ENCODE measurements around the gene ARMC7.
"Not testable (repeated sequence)": the region's sequence is repeated elsewhere in the genome, so short reads cannot be mapped to it uniquely, and the experiment has no call there.

The ARMC7 gene

GRCh38 chr17:75154195-75155106, 44.7 kb downstream of the ARMC7 start, which contains the start of gene JPT1:
Gene JPT1 (minus strand): TSS chr17:75154512. CDS start chr17:75154397, 115 bp downstream.
- peak; percentile 94 for DNase-seq (ENCODE audit: low read depth)

- DNase-seq (ENCODE audit: low read depth) = no peak
Measured at GRCh38 chr17:75155191-75155601, 45.4 kb downstream of the ARMC7 start.

DNA sequence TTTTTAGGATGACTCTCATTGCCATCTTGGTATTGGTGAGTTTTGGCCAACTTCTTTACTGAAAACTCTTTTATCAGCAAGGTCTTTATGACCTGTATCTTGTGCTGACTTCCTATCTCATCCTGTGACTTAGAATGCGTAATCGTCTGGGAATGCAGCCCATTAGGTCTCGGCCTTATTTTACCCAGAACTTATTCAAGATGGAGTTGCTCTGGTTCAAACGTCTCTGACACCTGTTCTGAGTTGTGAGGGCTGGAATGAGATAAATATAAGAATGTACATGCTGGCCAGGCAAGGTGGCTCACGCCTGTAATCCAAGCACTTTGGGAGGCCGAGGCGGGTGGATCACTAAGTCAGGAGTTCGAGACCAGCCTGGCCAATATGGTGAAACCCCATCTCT, 48.7 kb downstream of the ARMC7 start:
- DNase-seq (ENCODE audit: low read depth) = not testable (repeated sequence)

DNA sequence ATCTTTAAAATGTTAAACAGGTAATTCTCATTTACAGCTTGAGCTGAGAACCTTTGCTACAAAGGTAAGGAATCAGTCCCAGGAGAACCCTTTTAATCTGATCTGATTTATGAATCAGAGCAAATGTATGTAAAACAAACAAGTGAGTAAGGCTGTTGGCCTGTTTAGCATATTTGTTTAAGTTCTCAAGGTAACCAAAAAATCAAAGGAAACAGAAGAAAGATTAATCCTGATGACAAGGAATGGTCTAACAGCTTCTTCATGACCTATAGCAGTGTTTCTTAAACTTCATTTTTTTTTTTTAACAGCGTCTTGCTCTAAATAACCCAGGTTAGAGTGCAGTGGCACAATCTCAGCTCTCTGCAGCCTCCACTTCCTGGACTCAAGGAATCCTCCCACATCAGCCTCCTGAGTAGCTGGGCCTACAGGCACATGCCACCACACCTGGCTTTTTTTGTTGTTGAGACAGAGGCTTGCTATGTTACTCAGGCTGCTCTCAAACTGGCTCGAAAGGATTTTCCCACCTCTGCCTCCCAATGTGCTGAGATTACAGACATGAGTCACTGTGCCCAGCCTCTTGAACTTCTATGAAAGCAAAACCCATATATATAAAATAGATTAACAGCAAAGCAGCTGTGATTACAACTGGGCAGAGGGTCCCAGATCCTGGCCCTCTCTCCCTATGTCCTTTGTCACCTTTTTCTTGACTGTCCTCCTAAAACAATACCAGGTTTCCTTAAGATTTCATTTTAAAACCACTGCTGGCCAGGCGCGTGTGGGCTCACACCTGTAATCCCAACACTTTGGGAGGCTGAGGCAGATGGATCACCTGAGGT, 49.6 kb downstream of the ARMC7 start:
- no peak for DNase-seq (ENCODE audit: low read depth)

DNA sequence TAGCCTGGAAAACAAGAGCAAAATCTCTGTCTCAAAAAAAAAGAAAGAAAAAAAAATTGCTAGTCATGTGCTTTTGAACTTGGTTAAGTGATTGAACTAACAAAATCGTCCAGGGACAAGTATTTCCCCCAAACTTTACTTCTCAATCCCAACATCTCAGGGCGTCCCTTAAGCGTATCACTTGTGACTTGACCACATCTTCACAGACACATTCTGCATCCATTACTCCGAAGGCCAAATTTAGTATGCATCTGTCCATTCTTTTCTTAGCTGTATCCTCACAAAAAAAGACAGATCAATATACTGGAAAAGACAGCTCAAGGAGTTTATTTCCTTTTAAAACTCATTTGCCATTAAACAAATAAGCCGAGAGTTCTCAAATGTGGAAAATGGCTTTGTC, 50.4 kb downstream of the ARMC7 start:
- DNase-seq (ENCODE audit: low read depth) = no peak

DNA sequence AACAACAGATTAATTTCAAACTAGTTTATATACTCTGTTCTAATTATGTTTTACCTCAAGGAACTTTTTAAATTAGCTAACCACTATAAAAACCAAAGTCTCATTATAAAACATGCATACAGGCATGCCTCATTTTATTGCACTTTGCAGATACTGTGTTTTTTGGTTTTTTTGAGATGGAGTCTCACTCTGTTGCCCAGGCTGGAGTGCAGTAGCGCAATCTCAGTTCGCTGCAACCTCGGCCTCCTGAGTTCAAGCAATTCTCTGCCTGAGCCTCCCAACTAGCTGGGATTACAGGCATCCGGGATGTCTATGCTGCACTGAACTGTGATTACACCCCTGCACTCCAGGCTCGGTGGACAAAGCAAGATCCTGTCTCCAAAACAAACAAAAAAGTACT, 53.3 kb downstream of the ARMC7 start:
- no peak for DNase-seq (ENCODE audit: low read depth)

GRCh38 chr17:75164606-75165005, 54.8 kb downstream of the ARMC7 start:
- DNase-seq (ENCODE audit: low read depth) = not testable (repeated sequence)

GRCh38 chr17:75168998-75169397, 59.2 kb downstream of the ARMC7 start:
- DNase-seq (ENCODE audit: low read depth) = no peak

GRCh38 chr17:75173526-75173925, 63.8 kb downstream of the ARMC7 start:
- no peak for DNase-seq (ENCODE audit: low read depth)

- DNase-seq (ENCODE audit: low read depth) = no peak
Measured at GRCh38 chr17:75174996-75175395, 65.2 kb downstream of the ARMC7 start.

DNA sequence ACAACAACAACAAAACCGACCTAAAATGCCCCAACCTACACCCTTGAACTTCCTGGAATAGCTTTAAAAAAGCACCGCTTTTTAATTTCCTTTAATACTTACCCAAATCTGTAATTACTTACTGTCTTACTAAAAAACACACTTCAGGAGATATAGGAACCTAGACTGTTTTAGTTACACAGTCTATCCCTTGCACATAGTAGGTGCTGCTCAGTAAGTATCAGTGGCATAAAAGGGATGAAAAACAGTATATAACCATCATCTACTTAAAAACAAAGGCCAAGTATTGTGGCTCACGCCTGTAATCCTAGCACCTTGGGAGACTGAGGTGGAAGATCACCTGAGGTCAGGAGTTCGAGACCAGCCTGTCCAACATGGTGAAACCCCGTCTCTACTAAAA, 66.9 kb downstream of the ARMC7 start:
- no peak for DNase-seq (ENCODE audit: low read depth)

DNA sequence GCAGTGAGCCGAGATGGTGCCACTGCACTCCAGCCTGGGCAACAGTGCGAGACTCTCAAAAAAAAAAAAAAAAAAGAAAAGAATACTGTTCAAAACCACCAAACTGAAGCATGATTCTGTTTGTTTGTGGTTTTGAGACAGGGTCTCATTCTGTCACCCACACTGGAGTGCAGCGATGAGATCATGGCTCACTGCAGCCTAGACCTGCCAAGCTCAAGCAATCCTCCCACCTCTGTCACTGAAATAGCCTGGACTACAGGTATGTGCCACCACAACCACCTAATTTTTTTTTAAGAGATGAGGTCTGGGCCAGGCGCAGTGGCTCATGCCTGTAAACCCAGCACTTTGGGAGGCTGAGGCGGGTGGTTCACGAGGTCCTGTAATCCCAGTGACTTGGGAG, 68.7 kb downstream of the ARMC7 start:
- DNase-seq (ENCODE audit: low read depth) = no peak
